ENCODE data around the gene RAB20. TPM values are rescaled to one million over a fixed set of nuclear protein-coding genes. Genes with fewer than 3 reads are reported as not detected.
A peak's percentile ranks its signal among the peaks of the same experiment; 100 is the strongest.

Gene RAB20
- total and polyA plus RNA-seq, 9 of the 15 experiments (the other 6 are each of a cell fraction or from before 2014, with no cell fraction given): 0.62 to 9.2 (median 5.4) TPM

GRCh38 chr13:110509971-110510786, 51.3 kb downstream of the RAB20 start (continued):
- no peak for TF ChIP-seq TFAP4 (CRISPR knock-in tag; IDR thresholded peaks at IDR 0.05; ENCODE audit: borderline replicate concordance)
- TF ChIP-seq HNRNPH1 (optimal IDR thresholded peaks at IDR 0.05; ENCODE audit: low read depth, low read length): no peak
- no peak for TF ChIP-seq ZNF184 (CRISPR knock-in tag; IDR thresholded peaks at IDR 0.05)
- no peak for TF ChIP-seq MCM3 (IDR thresholded peaks at IDR 0.05)
- no peak for TF ChIP-seq ZNF354B (CRISPR knock-in tag; IDR thresholded peaks at IDR 0.05)
- TF ChIP-seq ARID2 (IDR thresholded peaks at IDR 0.05): peak; percentile 96
- TF ChIP-seq L3MBTL2 (IDR thresholded peaks at IDR 0.05): peak; percentile 69
- TF ChIP-seq THRAP3 (IDR thresholded peaks at IDR 0.05; ENCODE audit: borderline replicate concordance): no peak
- peak in 1 of 2 experiments; percentile 99; a peak in 2 of 4 replicates for TF ChIP-seq KDM1A (IDR thresholded peaks at IDR 0.05)
- TF ChIP-seq HEY1 (CRISPR knock-in tag; IDR thresholded peaks at IDR 0.05; ENCODE audit: borderline replicate concordance): no peak
- no peak for TF ChIP-seq MLX (CRISPR knock-in tag; conservative IDR thresholded peaks at IDR 0.05)
- TF ChIP-seq SNRNP70 (optimal IDR thresholded peaks at IDR 0.05; ENCODE audit: low read depth, low read length): no peak
- no peak for TF ChIP-seq HMBOX1 (IDR thresholded peaks at IDR 0.05)
- TF ChIP-seq POLR2AphosphoS5 (IDR thresholded peaks at IDR 0.05; ENCODE audit: control insufficient read depth, insufficient read depth, low read depth, low read length): no peak
- TF ChIP-seq ZFPM2 (CRISPR knock-in tag; IDR thresholded peaks at IDR 0.05): no peak
- no peak for TF ChIP-seq NFATC3 (IDR thresholded peaks at IDR 0.05)
- TF ChIP-seq SMAD3 (CRISPR knock-in tag; conservative IDR thresholded peaks at IDR 0.05): no peak
- no peak for TF ChIP-seq SFPQ (IDR thresholded peaks at IDR 0.05; ENCODE audit: low read depth, low read length)
- TF ChIP-seq KAT7 (CRISPR knock-in tag; IDR thresholded peaks at IDR 0.05; ENCODE audit: borderline replicate concordance): 0 out of 2 replicates have a peak, but pooled peaks have one; percentile 37
- TF ChIP-seq RBM22 (IDR thresholded peaks at IDR 0.05; ENCODE audit: low read depth, low read length, poor library complexity, severe bottlenecking): no peak
- TF ChIP-seq ILK (tag; IDR thresholded peaks at IDR 0.05; ENCODE audit: borderline replicate concordance, low read depth): no peak
